Motor neuron (in vitro differentiated cells): Measurements from ENCODE around the gene MEX3D. TPM values are rescaled to one million over a fixed set of nuclear protein-coding genes. Genes with fewer than 3 reads are reported as not detected.

Experiments used
- ATAC-seq, 8 experiments: fragments of 200-7000 bp; cut with Tn5 transposase; replicated peaks in 6 of 8; 2 replicates each; pipeline ENCODE4 v1.8.0; 2021; ENCODE audit warnings: mild to moderate bottlenecking in 8 of 8, moderate library complexity in 8 of 8
- H3K27ac ChIP-seq, 2 donors: fragments of 250-450 bp; sonication (Bioruptor Pico); 2 replicates each; pipeline ENCODE4 v1.9.0; 2021; ENCODE audit warnings: antibody characterized with exemption in 2 of 2, mild to moderate bottlenecking in 2 of 2, moderate library complexity in 1 of 2
- H3K4me1 ChIP-seq, 2 donors: fragments of 250-450 bp; sonication (Bioruptor Pico); replicated peaks in 1 of 2; 2 replicates each; pipeline ENCODE4 v1.6.1; 2021; ENCODE audit warnings: antibody characterized with exemption in 2 of 2, mild to moderate bottlenecking in 2 of 2, moderate library complexity in 1 of 2
- H3K4me3 ChIP-seq, 5 donors: fragments of 250-450 bp; sonication (Bioruptor Pico); 2 replicates each; pipeline ENCODE4 v1.9.0; 2021; ENCODE audit warnings: antibody characterized with exemption in 5 of 5, mild to moderate bottlenecking in 5 of 5, moderate library complexity in 4 of 5
- WGBS, 10 experiments: fragments of 450-650 bp; shearing (Covaris generic); methylation state at CpG; one replicate each; pipeline ENCODE4 v1.0.0; 2022; 5-methylcytosine and 5-hydroxymethylcytosine counted together
- in situ Hi-C, 9 experiments: fragments of 400-800 bp; cut with MboI; loops; one replicate each; pipeline ENCODE4 v1.15.0; 2021; ENCODE audit warnings: low sequenced_read_pairs in 9 of 9, low pct_unique_long_range_greater_than_20kb in 2 of 9; ENCODE audit not compliant: unreplicated experiment in 9 of 9
- total RNA-seq, 8 experiments: library from RNA; unstranded; fragments of 300-600 nt; gene quantifications; 2 replicates each; pipeline versions ENCODE4 v1.2.3 to v1.2.4, GENCODE V29; 2022

Gene MEX3D
- total RNA-seq, 8 experiments from 2014 or later, result 3.2 to 46.9 (median 18.1) TPM

- in situ Hi-C loops, result no loop called here
- H3K27ac ChIP-seq, result no peak overlapping the region
- ATAC-seq, result no peak
- WGBS, 10 experiments, result 30 to 87% (median 62%) methylated on average over 2 to 5 of the region's 14 CpGs; no CpG with 5 or more reads in 7 of the 10 experiments
- peaks cover 0 to 10% of the 10 kb centered on the region in 2 donors for H3K4me1 ChIP-seq
- H3K4me3 ChIP-seq, result no peak overlapping the region
Observed at GRCh38 chr19:1514986-1515721, 53.0 kb downstream of the MEX3D start.

- Histone ChIP-seq H3K4me3 (no peak overlapping the region), H3K27ac (no peak overlapping the region), H3K4me1 (peaks cover 0 to 10% of the 10 kb centered on the region in 2 donors)
- no peak for ATAC-seq
- WGBS, 10 experiments, result 16 to 83% (median 55%) methylated on average over 1 to 4 of the region's 10 CpGs; no CpG with 5 or more reads in 4 of the 10 experiments
- in situ Hi-C loops, result no loop called here
Observed at GRCh38 chr19:1514295-1514661, 53.8 kb downstream of the MEX3D start.

GRCh38 chr19:1513499-1514294 lies 54.4 kb downstream of the MEX3D start:
- 5% methylated on average over 4 of the region's 52 CpGs; no CpG with 5 or more reads in 9 of the 10 experiments for WGBS, 10 experiments
- in situ Hi-C loops, result no loop called here
- Histone ChIP-seq H3K4me3 (peak overlapping the region in 3 of 5 donors; percentile 20 to 25 (median 24)), H3K4me1 (peaks cover 0 to 10% of the 10 kb centered on the region in 2 donors), H3K27ac (no peak overlapping the region)
- peak; percentile 55 to 67 (median 60) for ATAC-seq

GRCh38 chr19:1512671-1513498 lies 55.2 kb downstream of the MEX3D start, which contains the start of gene ADAMTSL5:
Gene ADAMTSL5, minus strand, starts transcription at chr19:1513019. Its CDS starts 2,076 bp downstream, at chr19:1510943.
- in situ Hi-C loops, result no loop called here
- H3K4me1 ChIP-seq, result peaks cover 0 to 10% of the 10 kb centered on the region in 2 donors
- no peak within 1 kb of the TSS for H3K27ac ChIP-seq
- H3K4me3 ChIP-seq, result peak within 1 kb of the TSS in 3 of 5 donors; percentile 20 to 25 (median 24)
- WGBS, 10 experiments, result no CpG with 5 or more reads among the region's 78 CpGs
- peak; percentile 36 to 77 (median 49) for ATAC-seq

GRCh38 chr19:1511318-1512317 lies 56.5 kb downstream of the MEX3D start:
- ATAC-seq, result no peak
- H3K27ac ChIP-seq, result no peak overlapping the region
- H3K4me3 ChIP-seq, result no peak overlapping the region
- WGBS, 10 experiments, result 36 to 90% (median 75%) methylated on average over 4 to 6 of the region's 22 CpGs; no CpG with 5 or more reads in 6 of the 10 experiments
- in situ Hi-C loops, result no loop called here
- H3K4me1 ChIP-seq, result peaks cover 4 to 15% of the 10 kb centered on the region in 2 donors

- no peak for ATAC-seq
- Histone ChIP-seq H3K4me1 (peaks cover 4 to 15% of the 10 kb centered on the region in 2 donors), H3K27ac (no peak overlapping the region), H3K4me3 (no peak overlapping the region)
- 40 to 100% (median 56%) methylated on average over 1 to 2 of the region's 9 CpGs; no CpG with 5 or more reads in 6 of the 10 experiments for WGBS, 10 experiments
- in situ Hi-C loops, result no loop called here
Observed at GRCh38 chr19:1510807-1511206, 57.3 kb downstream of the MEX3D start.

GRCh38 chr19:1510442-1510806 lies 57.7 kb downstream of the MEX3D start:
- in situ Hi-C loops, result no loop called here

GRCh38 chr19:1509602-1510441 lies 58.3 kb downstream of the MEX3D start:
- 48 to 90% (median 64%) methylated on average over 1 to 5 of the region's 11 CpGs; no CpG with 5 or more reads in 4 of the 10 experiments for WGBS, 10 experiments
- ATAC-seq, result no peak
- in situ Hi-C loops, result no loop called here
- H3K27ac ChIP-seq, result no peak overlapping the region
- H3K4me3 ChIP-seq, result no peak overlapping the region
- H3K4me1 ChIP-seq, result peaks cover 4 to 16% of the 10 kb centered on the region in 2 donors

More at GRCh38 chr19:1510442-1510806, 57.7 kb downstream of the MEX3D start:
- WGBS, 10 experiments, result no CpG with 5 or more reads among the region's 25 CpGs
- Histone ChIP-seq H3K4me3 (no peak overlapping the region), H3K27ac (no peak overlapping the region), H3K4me1 (peaks cover 4 to 15% of the 10 kb centered on the region in 2 donors)
- no peak for ATAC-seq

GRCh38 chr19:1508507-1508856 lies 59.6 kb downstream of the MEX3D start:
- WGBS, 10 experiments, result 34 to 100% (median 75%) methylated on average over 1 to 4 of the region's 12 CpGs; no CpG with 5 or more reads in 6 of the 10 experiments
- in situ Hi-C loops, result no loop called here
- H3K4me3 ChIP-seq, result peak overlapping the region; percentile 9 to 44 (median 26)
- ATAC-seq, result no peak
- peaks cover 11 to 27% of the 10 kb centered on the region in 2 donors for H3K4me1 ChIP-seq
- H3K27ac ChIP-seq, result peak overlapping the region in 1 of 2 donors; percentile 53

GRCh38 chr19:1507763-1508506 lies 60.2 kb downstream of the MEX3D start:
- peak; percentile 77 to 87 (median 82) for ATAC-seq
- in situ Hi-C loops, result no loop called here
- Histone ChIP-seq H3K27ac (peak overlapping the region; percentile 84 to 95), H3K4me3 (peak overlapping the region; percentile 36 to 44 (median 39)), H3K4me1 (peaks cover 11 to 28% of the 10 kb centered on the region in 2 donors)
- 0% methylated on average over 1 to 9 of the region's 46 CpGs; no CpG with 5 or more reads in 6 of the 10 experiments for WGBS, 10 experiments
